ENCODE results near the gene ADAMTS3.

- TF ChIP-seq CTCF (IDR thresholded peaks at IDR 0.05) (no peak), POLR2A (IDR thresholded peaks at IDR 0.05) (no peak)
Observed at GRCh38 chr4:72360075-72360474, 208.9 kb downstream of the ADAMTS3 start.

Data from thyroid gland (tissue), 4 donors.